ENCODE data around the gene TMEM170A.

DNA sequence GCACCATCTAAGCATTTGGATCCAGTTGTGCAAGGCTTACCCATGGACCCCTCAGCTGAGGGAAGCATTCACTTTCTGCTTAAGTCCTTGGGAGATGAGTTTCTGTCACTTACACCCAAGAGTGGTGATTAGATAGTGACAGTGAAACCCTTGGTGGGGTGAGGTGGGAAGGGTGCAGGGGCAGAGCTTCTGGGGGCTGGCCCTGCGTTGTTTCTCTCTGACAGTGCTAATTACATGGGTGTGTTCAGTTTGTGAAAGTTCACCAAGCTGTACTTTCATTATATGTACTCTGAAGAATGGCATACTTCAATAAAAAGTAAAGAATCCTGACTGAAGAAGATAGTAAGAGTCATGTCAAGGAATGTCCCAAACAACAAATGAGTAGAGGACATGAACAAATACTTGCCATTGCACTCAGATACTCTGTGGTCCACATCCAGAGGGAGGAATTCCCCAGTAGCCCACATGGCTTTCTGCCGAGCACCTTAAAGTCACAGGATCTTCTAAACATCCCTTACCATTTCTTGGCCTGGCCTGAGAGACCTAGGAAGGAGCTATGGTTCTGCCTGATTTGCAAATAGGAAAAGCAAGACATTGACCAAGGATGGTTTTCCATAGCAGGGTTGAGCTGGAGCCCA is 22.3 kb upstream of the TMEM170A start:
- TF ChIP-seq, protein P1, sequence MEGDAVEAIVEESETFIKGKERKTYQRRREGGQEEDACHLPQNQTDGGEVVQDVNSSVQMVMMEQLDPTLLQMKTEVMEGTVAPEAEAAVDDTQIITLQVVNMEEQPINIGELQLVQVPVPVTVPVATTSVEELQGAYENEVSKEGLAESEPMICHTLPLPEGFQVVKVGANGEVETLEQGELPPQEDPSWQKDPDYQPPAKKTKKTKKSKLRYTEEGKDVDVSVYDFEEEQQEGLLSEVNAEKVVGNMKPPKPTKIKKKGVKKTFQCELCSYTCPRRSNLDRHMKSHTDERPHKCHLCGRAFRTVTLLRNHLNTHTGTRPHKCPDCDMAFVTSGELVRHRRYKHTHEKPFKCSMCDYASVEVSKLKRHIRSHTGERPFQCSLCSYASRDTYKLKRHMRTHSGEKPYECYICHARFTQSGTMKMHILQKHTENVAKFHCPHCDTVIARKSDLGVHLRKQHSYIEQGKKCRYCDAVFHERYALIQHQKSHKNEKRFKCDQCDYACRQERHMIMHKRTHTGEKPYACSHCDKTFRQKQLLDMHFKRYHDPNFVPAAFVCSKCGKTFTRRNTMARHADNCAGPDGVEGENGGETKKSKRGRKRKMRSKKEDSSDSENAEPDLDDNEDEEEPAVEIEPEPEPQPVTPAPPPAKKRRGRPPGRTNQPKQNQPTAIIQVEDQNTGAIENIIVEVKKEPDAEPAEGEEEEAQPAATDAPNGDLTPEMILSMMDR (IDR thresholded peaks at IDR 0.05; ENCODE audit: low read length) = no peak
- no peak for TF ChIP-seq EZH2 (IDR thresholded peaks at IDR 0.05; ENCODE audit: borderline replicate concordance, low read length)

Measured in OCI-LY1 (cell line).